Lower leg skin (tissue), 3 donors: ENCODE results near the gene C1orf198.

Experiments
- POLR2A ChIP-seq, 2 donors: fragments of 450-650 bp; IDR thresholded peaks; one replicate each; pipeline ENCODE4 v1.6.1; 2016 to 2017; ENCODE audit warnings: antibody characterized with exemption in 2 of 2, mild to moderate bottlenecking in 1 of 2, moderate library complexity in 1 of 2
- TF ChIP-seq, protein P1 (sequence below), 3 donors: fragments of 450-650 bp; IDR thresholded peaks; one replicate each; pipeline ENCODE4 v1.5.1; 2016; ENCODE audit warnings: antibody characterized with exemption in 3 of 3, mild to moderate bottlenecking in 3 of 3, moderate library complexity in 2 of 3

DNA sequence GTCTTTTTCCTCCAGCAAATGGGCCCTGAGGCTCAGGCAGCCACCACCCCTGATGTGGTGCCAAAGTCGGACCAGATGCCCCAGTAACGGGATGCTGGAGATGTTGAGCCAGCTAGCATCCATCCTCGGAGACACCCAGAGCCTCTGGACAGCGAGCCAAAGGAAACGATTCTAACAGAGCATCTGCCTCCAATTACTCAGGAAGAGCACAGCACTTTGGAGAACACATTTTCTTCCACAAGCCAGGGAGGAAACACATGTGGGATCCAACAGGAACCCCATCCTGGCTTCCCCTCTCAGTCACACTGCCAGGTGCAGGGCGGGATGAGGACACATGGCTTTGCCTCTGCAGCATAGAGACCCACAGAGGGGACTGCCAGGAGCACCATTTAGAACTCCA, 44.9 kb downstream of the C1orf198 start:
- TF ChIP-seq, protein P1, sequence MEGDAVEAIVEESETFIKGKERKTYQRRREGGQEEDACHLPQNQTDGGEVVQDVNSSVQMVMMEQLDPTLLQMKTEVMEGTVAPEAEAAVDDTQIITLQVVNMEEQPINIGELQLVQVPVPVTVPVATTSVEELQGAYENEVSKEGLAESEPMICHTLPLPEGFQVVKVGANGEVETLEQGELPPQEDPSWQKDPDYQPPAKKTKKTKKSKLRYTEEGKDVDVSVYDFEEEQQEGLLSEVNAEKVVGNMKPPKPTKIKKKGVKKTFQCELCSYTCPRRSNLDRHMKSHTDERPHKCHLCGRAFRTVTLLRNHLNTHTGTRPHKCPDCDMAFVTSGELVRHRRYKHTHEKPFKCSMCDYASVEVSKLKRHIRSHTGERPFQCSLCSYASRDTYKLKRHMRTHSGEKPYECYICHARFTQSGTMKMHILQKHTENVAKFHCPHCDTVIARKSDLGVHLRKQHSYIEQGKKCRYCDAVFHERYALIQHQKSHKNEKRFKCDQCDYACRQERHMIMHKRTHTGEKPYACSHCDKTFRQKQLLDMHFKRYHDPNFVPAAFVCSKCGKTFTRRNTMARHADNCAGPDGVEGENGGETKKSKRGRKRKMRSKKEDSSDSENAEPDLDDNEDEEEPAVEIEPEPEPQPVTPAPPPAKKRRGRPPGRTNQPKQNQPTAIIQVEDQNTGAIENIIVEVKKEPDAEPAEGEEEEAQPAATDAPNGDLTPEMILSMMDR (IDR thresholded peaks at IDR 0.05): no peak
- TF ChIP-seq POLR2A (IDR thresholded peaks at IDR 0.05): no peak
